Measurements from ENCODE around the gene SCUBE1. TPM values are rescaled to one million over a fixed set of nuclear protein-coding genes. Genes with fewer than 3 reads are reported as not detected.

Gene SCUBE1
- total RNA-seq, 1 donor from 2014 or later = 42.8 TPM

DNA sequence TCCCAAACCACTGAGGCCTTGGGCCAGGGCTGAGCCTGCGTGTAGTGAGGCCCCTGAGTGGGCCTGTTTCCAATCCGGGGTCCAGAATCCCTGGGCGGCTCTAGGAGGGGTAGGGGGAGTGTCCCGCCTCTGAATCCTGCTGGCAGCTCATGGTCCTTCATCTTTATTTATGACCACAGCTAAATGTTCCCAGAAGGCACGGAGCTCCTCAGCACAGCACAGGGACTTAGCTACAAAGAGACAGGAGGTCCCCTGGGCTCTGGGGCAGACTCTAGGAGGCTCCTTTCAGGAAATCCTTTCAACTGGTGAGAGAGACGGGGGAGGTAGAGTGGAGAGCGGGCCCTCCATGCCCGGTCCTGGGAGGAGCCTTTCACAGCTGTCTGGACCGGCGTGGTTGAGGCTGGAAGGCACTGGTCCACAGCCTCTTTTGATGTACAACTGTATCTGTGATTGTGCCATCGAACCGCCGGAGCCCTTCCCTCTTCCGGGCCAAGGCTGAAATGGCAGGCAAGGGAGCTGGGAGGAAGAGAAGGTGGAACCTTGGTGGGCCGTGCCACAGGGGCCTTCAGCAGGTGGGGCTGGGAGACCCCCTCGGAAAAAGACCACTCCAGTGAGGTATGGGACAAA lies 46.8 kb downstream of the SCUBE1 start:
- Mint-ChIP-seq H3K36me3 (no peaks in the 10 kb centered on the region), H3K27ac (no peak overlapping the region), H3K27me3 (peaks cover 15% of the 10 kb centered on the region), H3K4me3 (peak overlapping the region; percentile 67), H3K9me3 (no peaks in the 10 kb centered on the region), H3K4me1 (ENCODE audit: unreplicated experiment) (peaks cover 64% of the 10 kb centered on the region)
- no peak for DNase-seq (ENCODE audit: extremely low spot score, unreplicated experiment)
- TF ChIP-seq, protein P1, sequence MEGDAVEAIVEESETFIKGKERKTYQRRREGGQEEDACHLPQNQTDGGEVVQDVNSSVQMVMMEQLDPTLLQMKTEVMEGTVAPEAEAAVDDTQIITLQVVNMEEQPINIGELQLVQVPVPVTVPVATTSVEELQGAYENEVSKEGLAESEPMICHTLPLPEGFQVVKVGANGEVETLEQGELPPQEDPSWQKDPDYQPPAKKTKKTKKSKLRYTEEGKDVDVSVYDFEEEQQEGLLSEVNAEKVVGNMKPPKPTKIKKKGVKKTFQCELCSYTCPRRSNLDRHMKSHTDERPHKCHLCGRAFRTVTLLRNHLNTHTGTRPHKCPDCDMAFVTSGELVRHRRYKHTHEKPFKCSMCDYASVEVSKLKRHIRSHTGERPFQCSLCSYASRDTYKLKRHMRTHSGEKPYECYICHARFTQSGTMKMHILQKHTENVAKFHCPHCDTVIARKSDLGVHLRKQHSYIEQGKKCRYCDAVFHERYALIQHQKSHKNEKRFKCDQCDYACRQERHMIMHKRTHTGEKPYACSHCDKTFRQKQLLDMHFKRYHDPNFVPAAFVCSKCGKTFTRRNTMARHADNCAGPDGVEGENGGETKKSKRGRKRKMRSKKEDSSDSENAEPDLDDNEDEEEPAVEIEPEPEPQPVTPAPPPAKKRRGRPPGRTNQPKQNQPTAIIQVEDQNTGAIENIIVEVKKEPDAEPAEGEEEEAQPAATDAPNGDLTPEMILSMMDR (conservative IDR thresholded peaks at IDR 0.05) = no peak

DNA sequence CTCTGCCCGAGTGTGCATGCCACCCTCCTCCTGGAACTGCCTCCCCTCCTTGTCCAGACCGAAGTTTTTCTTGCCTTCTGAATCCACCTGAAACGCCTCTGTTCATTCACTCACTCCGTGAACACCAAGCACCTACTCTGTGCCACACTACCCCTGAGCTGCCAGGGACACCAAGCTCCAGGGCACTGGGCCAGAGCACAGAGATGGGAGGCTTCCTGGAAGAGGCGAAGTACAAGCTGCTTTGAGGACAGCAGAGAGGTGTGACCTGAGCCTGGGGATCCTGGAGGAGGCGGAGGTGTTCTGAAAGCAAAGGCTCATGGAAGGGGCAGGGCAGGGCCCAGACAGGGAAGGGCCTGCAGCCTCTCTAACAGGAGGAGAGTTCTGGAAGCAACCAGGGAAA lies 47.5 kb downstream of the SCUBE1 start:
- no peak for DNase-seq (ENCODE audit: extremely low spot score, unreplicated experiment)
- no peaks in the 10 kb centered on the region for H3K36me3 Mint-ChIP-seq
- no peak overlapping the region for H3K4me3 Mint-ChIP-seq
- peaks cover 61% of the 10 kb centered on the region for H3K4me1 Mint-ChIP-seq (ENCODE audit: unreplicated experiment)
- H3K9me3 Mint-ChIP-seq = no peaks in the 10 kb centered on the region
- peaks cover 10% of the 10 kb centered on the region for H3K27me3 Mint-ChIP-seq
- no peak overlapping the region for H3K27ac Mint-ChIP-seq
- TF ChIP-seq, protein P1 (conservative IDR thresholded peaks at IDR 0.05) = no peak

DNA sequence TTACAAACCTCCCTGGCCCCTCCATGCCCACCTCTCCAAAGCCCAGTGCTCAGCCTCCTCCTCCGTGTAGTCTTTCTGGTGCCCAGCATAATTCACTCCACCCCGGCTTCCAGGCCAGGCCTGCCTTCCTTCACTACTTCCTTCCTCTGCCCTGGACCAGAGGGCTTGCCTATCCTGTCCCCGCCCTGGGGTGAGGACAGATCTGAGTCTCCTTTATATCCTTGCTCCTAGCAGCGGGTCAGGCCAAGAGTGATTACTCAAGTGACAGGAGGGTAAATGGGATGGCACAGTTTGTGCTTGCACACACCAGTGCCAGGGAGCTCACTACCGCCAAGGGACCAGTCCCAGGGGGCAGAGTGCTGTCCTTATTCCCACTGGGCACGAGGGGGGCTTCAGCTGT lies 48.0 kb downstream of the SCUBE1 start:
- Mint-ChIP-seq H3K9me3 (no peaks in the 10 kb centered on the region), H3K4me1 (ENCODE audit: unreplicated experiment) (peaks cover 60% of the 10 kb centered on the region), H3K36me3 (no peaks in the 10 kb centered on the region), H3K27me3 (peaks cover 6% of the 10 kb centered on the region), H3K4me3 (no peak overlapping the region), H3K27ac (no peak overlapping the region)
- TF ChIP-seq, protein P1 (conservative IDR thresholded peaks at IDR 0.05) = no peak
- DNase-seq (ENCODE audit: extremely low spot score, unreplicated experiment) = no peak

DNA sequence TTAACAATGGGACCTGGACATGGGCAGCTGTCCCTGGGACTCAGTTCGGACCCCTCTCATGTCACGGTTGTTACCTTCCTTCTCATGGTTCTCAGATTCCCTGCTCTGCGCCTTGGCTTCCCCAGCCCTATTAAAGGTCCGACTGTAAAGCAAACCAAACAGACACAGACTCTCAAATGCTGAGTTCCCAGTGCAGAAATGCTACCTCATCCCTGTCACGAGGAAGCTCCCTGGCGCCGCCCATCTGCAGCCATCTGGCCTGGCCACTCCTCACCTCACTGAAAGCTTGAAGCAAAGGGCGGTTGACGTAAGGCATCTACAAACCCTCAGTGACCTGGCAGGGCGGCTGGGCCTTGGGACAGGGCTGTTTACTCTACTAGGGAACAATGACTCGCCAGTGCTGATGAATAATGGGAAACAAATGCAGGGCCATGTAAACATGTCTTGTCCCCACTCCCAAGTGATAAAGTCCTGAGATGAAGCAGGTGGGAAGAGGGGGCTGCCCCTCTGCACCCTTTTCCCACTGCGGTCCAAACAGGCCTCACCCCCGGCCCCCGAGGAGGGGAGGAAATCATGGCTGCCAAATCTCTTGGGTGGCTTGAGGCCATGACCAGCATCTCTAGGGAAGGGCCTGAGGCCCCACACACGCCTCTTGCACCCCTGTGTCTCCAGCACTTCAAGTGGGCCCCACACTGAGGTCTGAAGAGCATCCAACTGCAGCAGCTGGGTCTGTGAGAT lies 49.3 kb downstream of the SCUBE1 start:
- Mint-ChIP-seq H3K27me3 (peaks cover under 1% of the 10 kb centered on the region), H3K9me3 (no peaks in the 10 kb centered on the region), H3K4me1 (ENCODE audit: unreplicated experiment) (peaks cover 57% of the 10 kb centered on the region), H3K4me3 (peak overlapping the region; percentile 34), H3K36me3 (no peaks in the 10 kb centered on the region), H3K27ac (peak overlapping the region; percentile 78)
- DNase-seq (ENCODE audit: extremely low spot score, unreplicated experiment) = no peak
- TF ChIP-seq, protein P1 (conservative IDR thresholded peaks at IDR 0.05) = no peak

DNA sequence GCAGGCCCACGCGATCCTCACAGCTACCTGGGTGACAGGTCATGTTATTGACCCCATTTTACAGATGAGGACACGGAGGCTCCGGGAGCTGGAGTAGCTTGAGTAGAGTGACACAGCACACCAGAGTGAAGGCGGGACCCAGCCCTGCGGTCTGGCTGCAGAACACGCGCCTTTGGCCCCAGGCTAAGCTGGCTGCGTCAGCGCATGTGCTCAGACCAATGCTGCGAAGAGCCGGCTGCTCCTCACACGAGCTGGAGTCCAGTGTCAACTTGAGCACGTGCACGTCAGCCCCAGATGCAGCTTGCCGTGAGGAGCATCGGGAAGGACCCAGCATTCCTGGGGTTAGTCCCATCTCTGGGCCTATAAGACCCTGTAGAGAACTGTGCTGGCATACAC lies 49.9 kb downstream of the SCUBE1 start:
- Mint-ChIP-seq H3K27me3 (peaks cover 6% of the 10 kb centered on the region), H3K36me3 (no peaks in the 10 kb centered on the region), H3K4me1 (ENCODE audit: unreplicated experiment) (peaks cover 57% of the 10 kb centered on the region), H3K27ac (no peak overlapping the region), H3K4me3 (peak overlapping the region; percentile 34), H3K9me3 (no peaks in the 10 kb centered on the region)
- DNase-seq (ENCODE audit: extremely low spot score, unreplicated experiment) = no peak
- TF ChIP-seq, protein P1 (conservative IDR thresholded peaks at IDR 0.05) = no peak
